ENCODE measurements around the gene ZNF593. TPM values are rescaled to one million over a fixed set of nuclear protein-coding genes. Genes with fewer than 3 reads are reported as not detected.

The ZNF593 gene
- polyA plus RNA-seq, 2 of the 4 experiments (the other 2 are of a cell fraction) = 27.2 to 45.4 TPM

DNA sequence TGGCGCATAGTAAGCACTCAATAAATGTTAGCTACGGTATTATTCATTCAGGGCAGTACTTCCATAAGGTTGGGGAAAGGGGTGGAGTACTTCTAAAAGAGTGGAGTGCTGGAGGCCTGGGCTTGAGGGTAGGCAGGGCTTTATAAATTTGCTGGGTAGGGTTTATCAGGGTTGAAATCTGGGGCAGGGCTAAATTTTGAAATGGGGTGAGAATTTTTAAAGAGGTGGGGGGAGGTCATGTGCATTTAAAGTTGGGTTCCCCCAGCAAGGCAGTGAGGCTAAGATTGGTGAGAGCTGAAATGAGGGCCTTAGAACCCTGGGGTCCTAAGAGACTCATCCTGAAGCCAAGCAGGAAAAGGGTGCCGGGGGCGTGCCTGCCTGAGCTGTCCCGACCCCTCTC lies 30.7 kb downstream of the ZNF593 start:
- no peaks in the 10 kb centered on the region for H3K4me1 ChIP-seq
- TF ChIP-seq EHMT2 (IDR thresholded peaks at IDR 0.05; ENCODE audit: low read depth) (no peak), NFE2L2 (conservative IDR thresholded peaks at IDR 0.05; ENCODE audit: low read length) (no peak), USF2 (IDR thresholded peaks at IDR 0.05) (no peak), HOXB5 (CRISPR knock-in tag; IDR thresholded peaks at IDR 0.05) (no peak), CBX2 (IDR thresholded peaks at IDR 0.05; ENCODE audit: borderline replicate concordance, low read depth) (no peak), ZFP36 (IDR thresholded peaks at IDR 0.05; ENCODE audit: borderline replicate concordance, partially characterized antibody) (no peak), HDAC2 (IDR thresholded peaks at IDR 0.05) (no peak)
- TF ChIP-seq, protein P1, sequence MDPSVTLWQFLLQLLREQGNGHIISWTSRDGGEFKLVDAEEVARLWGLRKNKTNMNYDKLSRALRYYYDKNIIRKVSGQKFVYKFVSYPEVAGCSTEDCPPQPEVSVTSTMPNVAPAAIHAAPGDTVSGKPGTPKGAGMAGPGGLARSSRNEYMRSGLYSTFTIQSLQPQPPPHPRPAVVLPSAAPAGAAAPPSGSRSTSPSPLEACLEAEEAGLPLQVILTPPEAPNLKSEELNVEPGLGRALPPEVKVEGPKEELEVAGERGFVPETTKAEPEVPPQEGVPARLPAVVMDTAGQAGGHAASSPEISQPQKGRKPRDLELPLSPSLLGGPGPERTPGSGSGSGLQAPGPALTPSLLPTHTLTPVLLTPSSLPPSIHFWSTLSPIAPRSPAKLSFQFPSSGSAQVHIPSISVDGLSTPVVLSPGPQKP (IDR thresholded peaks at IDR 0.05; ENCODE audit: low read depth, low read length) = no peak
- DNase-seq (ENCODE audit: low read depth in 1 of 2, low spot score in 1 of 2) (no peak), FAIRE-seq (no peak), ATAC-seq (no peak)
- no peak overlapping the region for H3K27ac ChIP-seq
- H3K4me3 ChIP-seq = no peak overlapping the region
- no peaks in the 10 kb centered on the region for H3K9me3 ChIP-seq
- ChIA-PET POLR2A (no interaction called here), CTCF (interaction anchor here (0.8 to 2.2 kb wide), 2 partner anchors 12 to 34 kb away, joined by 4 to 8 read pairs; partner anchors contain the start of gene CEP85)
- H3K4me2 ChIP-seq = no peak overlapping the region
- 76% methylated on average over 5 of the region's 5 CpGs for WGBS (ENCODE audit: missing lambda C conversion rate)

DNA sequence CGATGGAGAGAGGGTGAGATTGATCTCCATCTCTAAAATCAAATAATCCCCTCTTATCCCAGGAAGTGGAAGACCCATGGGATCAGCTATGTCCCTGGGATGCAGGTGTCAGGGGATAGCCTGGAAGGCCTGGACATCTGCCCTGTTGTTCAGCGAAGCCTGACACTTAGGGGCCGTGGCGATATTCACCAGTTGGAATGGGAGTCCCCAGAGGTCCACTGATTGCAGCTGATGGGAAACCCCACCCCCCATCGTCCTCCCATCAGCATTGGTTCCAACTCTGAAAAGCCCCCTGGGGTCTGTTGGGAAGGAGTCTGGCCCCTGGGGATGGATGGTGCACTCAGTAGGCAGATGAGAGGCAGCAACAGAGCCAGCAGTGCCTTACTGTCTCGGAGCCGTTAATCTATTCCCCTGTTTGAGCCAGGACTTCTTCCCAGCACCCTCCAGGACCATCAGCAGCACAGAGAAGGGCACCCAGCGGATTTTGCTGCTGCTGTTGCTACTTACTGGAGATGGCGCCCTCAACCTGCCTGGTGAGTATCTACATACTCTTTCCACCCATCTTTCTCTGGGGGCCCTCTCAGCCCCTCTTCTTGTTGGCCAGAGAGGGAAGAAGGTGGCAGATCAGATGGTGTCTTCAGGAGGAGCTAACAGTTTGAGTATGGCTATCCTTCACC lies 34.1 kb downstream of the ZNF593 start:
- WGBS (ENCODE audit: missing lambda C conversion rate) = 49% methylated on average over 7 of the region's 9 CpGs
- Histone ChIP-seq H3K4me3 (no peak overlapping the region), H3K9me3 (no peaks in the 10 kb centered on the region), H3K27ac (no peak overlapping the region), H3K4me1 (no peaks in the 10 kb centered on the region), H3K4me2 (no peak overlapping the region)
- TF ChIP-seq TFCP2L1 (CRISPR knock-in tag; IDR thresholded peaks at IDR 0.05) (no peak), ESRRA (IDR thresholded peaks at IDR 0.05; ENCODE audit: borderline replicate concordance, low read length) (no peak)
- ATAC-seq (no peak), FAIRE-seq (no peak), DNase-seq (ENCODE audit: low read depth in 1 of 2, low spot score in 1 of 2) (no peak)
- ChIA-PET CTCF (interaction anchor here (0.7 to 1.2 kb wide), 3 partner anchors 12 to 29 kb away, joined by 3 read pairs; partner anchors contain the start of gene CATSPER4), POLR2A (no interaction called here)

GRCh38 chr1:26210147-26210870 lies 40.6 kb downstream of the ZNF593 start:
- WGBS (ENCODE audit: missing lambda C conversion rate) = 66% methylated on average over 5 of the region's 5 CpGs
- DNase-seq (ENCODE audit: low read depth in 1 of 2, low spot score in 1 of 2) = no peak
- POLR2A ChIA-PET = no interaction called here
- no peaks in the 10 kb centered on the region for H3K4me1 ChIP-seq
- no peak for FAIRE-seq
- no peak overlapping the region for H3K4me2 ChIP-seq
- H3K9me3 ChIP-seq = no peaks in the 10 kb centered on the region
- CTCF ChIA-PET = interaction anchor here (1.4 to 2.9 kb wide), 4 partner anchors 17 to 65 kb away, joined by 4 to 9 read pairs (median 4); partner anchors contain the start of genes CEP85 and ZNF593
- H3K27ac ChIP-seq = no peak overlapping the region
- no peak overlapping the region for H3K4me3 ChIP-seq
- ATAC-seq = no peak; a peak in 1 of 6 replicates
- no peak for TF ChIP-seq BHLHE40 (IDR thresholded peaks at IDR 0.05; ENCODE audit: low read depth, low read length)
- TF ChIP-seq JUN (IDR thresholded peaks at IDR 0.05) = no peak
- TF ChIP-seq, protein P2, sequence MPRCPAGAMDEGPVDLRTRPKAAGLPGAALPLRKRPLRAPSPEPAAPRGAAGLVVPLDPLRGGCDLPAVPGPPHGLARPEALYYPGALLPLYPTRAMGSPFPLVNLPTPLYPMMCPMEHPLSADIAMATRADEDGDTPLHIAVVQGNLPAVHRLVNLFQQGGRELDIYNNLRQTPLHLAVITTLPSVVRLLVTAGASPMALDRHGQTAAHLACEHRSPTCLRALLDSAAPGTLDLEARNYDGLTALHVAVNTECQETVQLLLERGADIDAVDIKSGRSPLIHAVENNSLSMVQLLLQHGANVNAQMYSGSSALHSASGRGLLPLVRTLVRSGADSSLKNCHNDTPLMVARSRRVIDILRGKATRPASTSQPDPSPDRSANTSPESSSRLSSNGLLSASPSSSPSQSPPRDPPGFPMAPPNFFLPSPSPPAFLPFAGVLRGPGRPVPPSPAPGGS (IDR thresholded peaks at IDR 0.05) = no peak
- no peak for TF ChIP-seq E2F6 (IDR thresholded peaks at IDR 0.05; ENCODE audit: borderline replicate concordance, low read depth)
- TF ChIP-seq ESRRA (IDR thresholded peaks at IDR 0.05; ENCODE audit: borderline replicate concordance, low read length) = no peak
- no peak for TF ChIP-seq MAFK (IDR thresholded peaks at IDR 0.05; ENCODE audit: partially characterized antibody)
- no peak for TF ChIP-seq ZC3H11A (IDR thresholded peaks at IDR 0.05)
- TF ChIP-seq HOXB13 (CRISPR knock-in tag; IDR thresholded peaks at IDR 0.05; ENCODE audit: low read depth) = no peak
- no peak for TF ChIP-seq HOXA7 (CRISPR knock-in tag; IDR thresholded peaks at IDR 0.05)
- TF ChIP-seq, protein P3, sequence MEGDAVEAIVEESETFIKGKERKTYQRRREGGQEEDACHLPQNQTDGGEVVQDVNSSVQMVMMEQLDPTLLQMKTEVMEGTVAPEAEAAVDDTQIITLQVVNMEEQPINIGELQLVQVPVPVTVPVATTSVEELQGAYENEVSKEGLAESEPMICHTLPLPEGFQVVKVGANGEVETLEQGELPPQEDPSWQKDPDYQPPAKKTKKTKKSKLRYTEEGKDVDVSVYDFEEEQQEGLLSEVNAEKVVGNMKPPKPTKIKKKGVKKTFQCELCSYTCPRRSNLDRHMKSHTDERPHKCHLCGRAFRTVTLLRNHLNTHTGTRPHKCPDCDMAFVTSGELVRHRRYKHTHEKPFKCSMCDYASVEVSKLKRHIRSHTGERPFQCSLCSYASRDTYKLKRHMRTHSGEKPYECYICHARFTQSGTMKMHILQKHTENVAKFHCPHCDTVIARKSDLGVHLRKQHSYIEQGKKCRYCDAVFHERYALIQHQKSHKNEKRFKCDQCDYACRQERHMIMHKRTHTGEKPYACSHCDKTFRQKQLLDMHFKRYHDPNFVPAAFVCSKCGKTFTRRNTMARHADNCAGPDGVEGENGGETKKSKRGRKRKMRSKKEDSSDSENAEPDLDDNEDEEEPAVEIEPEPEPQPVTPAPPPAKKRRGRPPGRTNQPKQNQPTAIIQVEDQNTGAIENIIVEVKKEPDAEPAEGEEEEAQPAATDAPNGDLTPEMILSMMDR (IDR thresholded peaks at IDR 0.05) = no peak
- no peak for TF ChIP-seq NR3C1 (IDR thresholded peaks at IDR 0.05)
- TF ChIP-seq PHF8 (IDR thresholded peaks at IDR 0.05; ENCODE audit: borderline replicate concordance, low read depth) = no peak
- TF ChIP-seq, protein P1 (IDR thresholded peaks at IDR 0.05; ENCODE audit: low read depth, low read length) = no peak
- no peak for TF ChIP-seq GATA3 (IDR thresholded peaks at IDR 0.05; ENCODE audit: borderline replicate concordance)
- TF ChIP-seq, protein P4, sequence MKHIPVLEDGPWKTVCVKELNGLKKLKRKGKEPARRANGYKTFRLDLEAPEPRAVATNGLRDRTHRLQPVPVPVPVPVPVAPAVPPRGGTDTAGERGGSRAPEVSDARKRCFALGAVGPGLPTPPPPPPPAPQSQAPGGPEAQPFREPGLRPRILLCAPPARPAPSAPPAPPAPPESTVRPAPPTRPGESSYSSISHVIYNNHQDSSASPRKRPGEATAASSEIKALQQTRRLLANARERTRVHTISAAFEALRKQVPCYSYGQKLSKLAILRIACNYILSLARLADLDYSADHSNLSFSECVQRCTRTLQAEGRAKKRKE (CRISPR knock-in tag; IDR thresholded peaks at IDR 0.05; ENCODE audit: low read depth) = no peak
- no peak for TF ChIP-seq FOXS1 (CRISPR knock-in tag; IDR thresholded peaks at IDR 0.05)
